Measurements from ENCODE around the gene NGEF. TPM values are rescaled to one million over a fixed set of nuclear protein-coding genes. Genes with fewer than 3 reads are reported as not detected.

NGEF gene
- total and polyA plus RNA-seq, 3 donors from 2014 or later, result 7.9 to 28.7 (median 15.6) TPM

GRCh38 chr2:232878855-232879617 is 134.0 kb downstream of the NGEF start:
- Histone ChIP-seq H3K4me3 (no peak overlapping the region), H3K27me3 (no peaks in the 10 kb centered on the region), H3K9me3 (no peaks in the 10 kb centered on the region), H3K27ac (no peak overlapping the region), H3K36me3 (ENCODE audit: low read depth, missing control alignments) (no peaks in the 10 kb centered on the region), H3K4me1 (peaks cover 12% of the 10 kb centered on the region)
- DNase-seq, result no peak
- intact Hi-C loops (cut with DNase I; ENCODE audit: low total_unique reads), result no loop called here
- TF ChIP-seq CTCF (IDR thresholded peaks at IDR 0.05) (no peak), POLR2A (IDR thresholded peaks at IDR 0.05) (no peak)
- WGBS, 2 donors, result 91 to 93% methylated on average over 11 to 20 of the region's 20 CpGs

GRCh38 chr2:232877940-232878511 is 135.0 kb downstream of the NGEF start:
- no peak overlapping the region for H3K27ac ChIP-seq
- intact Hi-C loops (cut with DNase I; ENCODE audit: low total_unique reads), result no loop called here
- 91 to 93% methylated on average over 11 to 13 of the region's 13 CpGs for WGBS, 2 donors
- H3K27me3 ChIP-seq, result no peaks in the 10 kb centered on the region
- DNase-seq, result no peak
- no peak for TF ChIP-seq CTCF (IDR thresholded peaks at IDR 0.05)
- no peak for TF ChIP-seq POLR2A (IDR thresholded peaks at IDR 0.05)
- H3K4me1 ChIP-seq, result peaks cover 16% of the 10 kb centered on the region
- no peaks in the 10 kb centered on the region for H3K36me3 ChIP-seq (ENCODE audit: low read depth, missing control alignments)
- H3K9me3 ChIP-seq, result no peaks in the 10 kb centered on the region
- H3K4me3 ChIP-seq, result no peak overlapping the region

GRCh38 chr2:232876978-232877441 is 136.0 kb downstream of the NGEF start:
- Histone ChIP-seq H3K4me1 (peaks cover 20% of the 10 kb centered on the region), H3K36me3 (ENCODE audit: low read depth, missing control alignments) (no peaks in the 10 kb centered on the region), H3K4me3 (peak overlapping the region; percentile 51 to 64), H3K27me3 (no peaks in the 10 kb centered on the region), H3K9me3 (no peaks in the 10 kb centered on the region), H3K27ac (peak overlapping the region in 1 of 2 donors; percentile 14)
- WGBS, 2 donors, result 22 to 36% methylated on average over 7 to 20 of the region's 21 CpGs
- TF ChIP-seq POLR2A (IDR thresholded peaks at IDR 0.05), result no peak
- no peak for TF ChIP-seq CTCF (IDR thresholded peaks at IDR 0.05)
- intact Hi-C loops (cut with DNase I; ENCODE audit: low total_unique reads), result no loop called here
- DNase-seq, result no peak

GRCh38 chr2:232876161-232876977 is 136.7 kb downstream of the NGEF start:
- Histone ChIP-seq H3K36me3 (ENCODE audit: low read depth, missing control alignments) (no peaks in the 10 kb centered on the region), H3K4me3 (peak overlapping the region; percentile 51 to 64), H3K9me3 (no peaks in the 10 kb centered on the region), H3K4me1 (peaks cover 23% of the 10 kb centered on the region), H3K27me3 (no peaks in the 10 kb centered on the region), H3K27ac (peak overlapping the region; percentile 14 to 50)
- TF ChIP-seq POLR2A (IDR thresholded peaks at IDR 0.05) (no peak), CTCF (IDR thresholded peaks at IDR 0.05) (no peak)
- peak; percentile 73 for DNase-seq
- intact Hi-C loops (cut with DNase I; ENCODE audit: low total_unique reads), result no loop called here
- WGBS, 2 donors, result 1% methylated on average over 107 of the region's 119 CpGs; no CpG with 5 or more reads in 1 of the 2 donors
